Measurements from ENCODE around the gene ZBTB1.

ZBTB1 gene

GRCh38 chr14:64488590-64489099 is 15.9 kb upstream of the ZBTB1 start:
- intact Hi-C loops (cut with DNase I) = no loop called here
- DNase-seq = no peak

GRCh38 chr14:64491637-64492036 is 12.9 kb upstream of the ZBTB1 start:
- DNase-seq = no peak
- intact Hi-C loops (cut with DNase I) = no loop called here

- DNase-seq = no peak
- intact Hi-C loops (cut with DNase I) = no loop called here
Observed at GRCh38 chr14:64493455-64493854, 11.1 kb upstream of the ZBTB1 start.

- intact Hi-C loops (cut with DNase I) = no loop called here
- no peak for DNase-seq
Observed at GRCh38 chr14:64495252-64495651, 9.3 kb upstream of the ZBTB1 start.

GRCh38 chr14:64496764-64497163 is 7.8 kb upstream of the ZBTB1 start:
- intact Hi-C loops (cut with DNase I) = no loop called here
- DNase-seq = no peak

- no peak for DNase-seq
Observed at GRCh38 chr14:64500088-64500487, 4.5 kb upstream of the ZBTB1 start.

GRCh38 chr14:64501411-64502171 is 3.0 kb upstream of the ZBTB1 start:
- peak in 9 of 42 donors; percentile 10 to 64 (median 30) for DNase-seq
- intact Hi-C loops (cut with DNase I) = loop anchor here (10.0 kb wide), 1 partner anchor 157 kb away; no protein-coding TSS in a partner anchor

More at GRCh38 chr14:64500088-64500487, 4.5 kb upstream of the ZBTB1 start:
- intact Hi-C loops (cut with DNase I) = loop anchor here (10.0 kb wide), 1 partner anchor 155 kb away; no protein-coding TSS in a partner anchor

- intact Hi-C loops (cut with DNase I) = loop anchor here (10.0 kb wide), 1 partner anchor 158 kb away; no protein-coding TSS in a partner anchor
- DNase-seq = peak in 3 of 42 donors; percentile 10 to 15 (median 14)
Observed at GRCh38 chr14:64502456-64502855, 2.1 kb upstream of the ZBTB1 start.

GRCh38 chr14:64502887-64503433 is 1.6 kb upstream of the ZBTB1 start:
- peak in 24 of 42 donors; percentile 2 to 62 (median 36) for DNase-seq
- intact Hi-C loops (cut with DNase I) = loop anchor here (10.0 kb wide), 1 partner anchor 158 kb away; no protein-coding TSS in a partner anchor

GRCh38 chr14:64503434-64504309 is 898 bp upstream of the ZBTB1 start, which contains the start of gene ZBTB25:
Gene ZBTB25 (minus strand): TSS chr14:64503838. CDS start chr14:64490533, 13,305 bp downstream.
- intact Hi-C loops (cut with DNase I) = loop anchor here (2.0 to 10.0 kb wide), 3 partner anchors 37 to 159 kb away; partner anchors contain the start of gene HSPA2

GRCh38 chr14:64504897-64505794 is 576 bp downstream of the ZBTB1 start:
- intact Hi-C loops (cut with DNase I) = loop anchor here (2.0 to 10.0 kb wide), 3 partner anchors 36 to 160 kb away; partner anchors contain the start of gene HSPA2

More at GRCh38 chr14:64503434-64504309, 898 bp upstream of the ZBTB1 start, which contains the start of gene ZBTB25:
- peak; percentile 76 to 97 (median 92) for DNase-seq

GRCh38 chr14:64506721-64507120 is 2.2 kb downstream of the ZBTB1 start:
- DNase-seq = no peak
- intact Hi-C loops (cut with DNase I) = loop anchor here (10.0 kb wide), 1 partner anchor 162 kb away; no protein-coding TSS in a partner anchor

More at GRCh38 chr14:64504897-64505794, 576 bp downstream of the ZBTB1 start:
- peak; percentile 76 to 97 (median 91) for DNase-seq

- intact Hi-C loops (cut with DNase I) = loop anchor here (10.0 kb wide), 1 partner anchor 163 kb away; no protein-coding TSS in a partner anchor
- DNase-seq = peak in 2 of 42 donors; percentile 12 to 27
Observed at GRCh38 chr14:64507376-64508156, 3.0 kb downstream of the ZBTB1 start.

GRCh38 chr14:64508215-64508776 is 3.7 kb downstream of the ZBTB1 start:
- DNase-seq = no peak
- intact Hi-C loops (cut with DNase I) = loop anchor here (10.0 kb wide), 1 partner anchor 163 kb away; no protein-coding TSS in a partner anchor

GRCh38 chr14:64509036-64509435 is 4.5 kb downstream of the ZBTB1 start:
- DNase-seq = no peak
- intact Hi-C loops (cut with DNase I) = loop anchor here (10.0 kb wide), 1 partner anchor 164 kb away; no protein-coding TSS in a partner anchor
